K562 (cell line): Measurements from ENCODE around the gene GNA14. TPM values are rescaled to one million over a fixed set of nuclear protein-coding genes. Genes with fewer than 3 reads are reported as not detected.

Experiments
- ATAC-seq: fragments of 200-7000 bp; cut with Tn5 transposase; 3 replicates; pipeline ENCODE4 v1.9.1; 2020; ENCODE audit warnings: moderate library complexity
- BruUV-seq: library from RNA; stranded (reverse); fragments of 400-500 nt; replicated peaks from 2 replicates; lab custom pipeline; 2021; lab: Mats Ljungman, UMichigan
- CTCF ChIA-PET: fragments of 300-600 bp; formaldehyde crosslinking; extraction: SDS; loops from one replicate; lab custom pipeline; 2021; ENCODE audit warnings: low intra/inter-chr PET ratio; lab: Yijun Ruan, JAX
- POLR2A ChIA-PET: fragments of 300-600, 350-650 bp; sonication (Branson Sonifier 250); formaldehyde crosslinking; extraction: SDS; loops from one replicate; lab custom pipeline; 2021; ENCODE audit warnings: antibody characterized with exemption, inconsistent platforms; lab: Yijun Ruan, JAX
- DNase-seq, 4 experiments: peaks; one replicate each; pipeline versions ENCODE4 v3.0.0 to v3.0.0-alpha.2; 2011 to 2018; ENCODE audit warnings: low spot score in 3 of 4, mixed read lengths in 3 of 4; ENCODE audit errors: extremely low read depth in 1 of 4
- FAIRE-seq: peaks from 2 replicates; lab custom pipeline; 2011; peaks lifted over from hg19 to GRCh38; lab: Jason Lieb, UNC
- H2AFZ ChIP-seq: 2 replicates; pipeline ENCODE4 v1.6.0; 2011; ENCODE audit warnings: low read depth, low read length, control low read depth, inconsistent platforms
- H3K27ac ChIP-seq: fragments of 200-600 bp; 3 replicates; pipeline ENCODE4 v1.8.0; 2011; ENCODE audit warnings: low read depth, mild to moderate bottlenecking, control low read depth, inconsistent platforms, low read length, moderate library complexity, mixed read lengths; ENCODE audit errors: extremely low read depth
- H3K27me3 ChIP-seq, 2 experiments: fragments of 300-600 bp in 1 of 2; 2 replicates in 1 of 2; 3 replicates in 1 of 2; pipeline versions ENCODE4 v1.6.0 to v1.8.0; 2011; ENCODE audit warnings: inconsistent platforms in 2 of 2, low read length in 2 of 2, mild to moderate bottlenecking in 1 of 2, mixed read lengths in 1 of 2, moderate library complexity in 1 of 2; ENCODE audit not compliant: control insufficient read depth in 2 of 2, insufficient read depth in 2 of 2
- H3K36me3 ChIP-seq: fragments of 300-600 bp; 3 replicates; pipeline ENCODE4 v1.8.0; 2011; ENCODE audit warnings: mild to moderate bottlenecking, low read length, inconsistent platforms; ENCODE audit not compliant: control insufficient read depth, insufficient read depth
- H3K4me1 ChIP-seq, 2 experiments: fragments of 200-600 bp in 1 of 2; replicated peaks in 1 of 2; 2 replicates in 1 of 2; 3 replicates in 1 of 2; pipeline versions ENCODE4 v1.5.1 to v1.8.0; 2011; ENCODE audit warnings: inconsistent platforms in 2 of 2, low read length in 2 of 2, mild to moderate bottlenecking in 1 of 2, mixed read lengths in 1 of 2, moderate library complexity in 1 of 2; ENCODE audit not compliant: control insufficient read depth in 2 of 2, insufficient read depth in 2 of 2
- H3K4me2 ChIP-seq: 2 replicates; pipeline ENCODE4 v1.6.1; 2011; ENCODE audit warnings: low read length, control low read depth, inconsistent platforms, mixed read lengths; ENCODE audit not compliant: insufficient read depth
- H3K4me3 ChIP-seq: fragments of 200-600 bp; sonication (generic), shearing (Covaris generic); 2 replicates; pipeline ENCODE4 v1.5.1; 2016; ENCODE audit warnings: control low read depth, inconsistent platforms
- H3K79me2 ChIP-seq: fragments of 200-600 bp; 3 replicates; pipeline ENCODE4 v1.8.0; 2011; ENCODE audit warnings: low read length, inconsistent platforms; ENCODE audit not compliant: control insufficient read depth, insufficient read depth
- H3K9ac ChIP-seq, 2 experiments: 2 replicates each; pipeline versions ENCODE4 v1.6.0 to v1.6.1; 2011; ENCODE audit warnings: low read depth in 2 of 2, low read length in 2 of 2, control low read depth in 1 of 2, inconsistent platforms in 1 of 2, mild to moderate bottlenecking in 1 of 2, mixed read lengths in 1 of 2; ENCODE audit not compliant: insufficient read depth in 1 of 2
- H3K9me1 ChIP-seq: one replicate; pipeline ENCODE4 v1.6.0; 2011; ENCODE audit warnings: inconsistent platforms, mild to moderate bottlenecking, low read length, moderate library complexity; ENCODE audit not compliant: control insufficient read depth, insufficient read depth
- H3K9me3 ChIP-seq: replicated peaks from 2 replicates; pipeline ENCODE4 v1.5.1; 2011; ENCODE audit warnings: low read depth, low read length, inconsistent platforms; ENCODE audit not compliant: control insufficient read depth, insufficient read depth
- H4K20me1 ChIP-seq: replicated peaks from 2 replicates; pipeline ENCODE4 v1.6.1; 2011; ENCODE audit warnings: low read length, inconsistent platforms, mixed read lengths; ENCODE audit not compliant: control insufficient read depth, insufficient read depth
- ATF1 ChIP-seq, 2 experiments: fragments of 450-650 bp in 1 of 2; IDR thresholded peaks; 2 replicates each; pipeline ENCODE4 v1.6.1; 2016; ENCODE audit warnings: missing compliant biosample characterization in 1 of 2, missing genetic modification characterization in 1 of 2
- MBD1 ChIP-seq: fragments of 250-450 bp; sonication (Bioruptor Pico); IDR thresholded peaks from 2 replicates; pipeline ENCODE4 v1.8.0; 2022; ENCODE audit warnings: inconsistent platforms
- MXD1 ChIP-seq: fragments of 250-450 bp; sonication (Bioruptor Pico); IDR thresholded peaks from 2 replicates; pipeline ENCODE4 v1.8.0; 2021; ENCODE audit warnings: borderline replicate concordance, mild to moderate bottlenecking, moderate library complexity; ENCODE audit not compliant: poor library complexity, severe bottlenecking
- POU5F1 ChIP-seq: fragments of 150-350 bp; IDR thresholded peaks from 2 replicates; pipeline ENCODE4 v1.6.1; 2014; ENCODE audit warnings: borderline replicate concordance, low read length, low read depth, mild to moderate bottlenecking; ENCODE audit not compliant: partially characterized antibody
- SAP30 ChIP-seq: fragments of 200-600 bp; sonication (generic); IDR thresholded peaks from 2 replicates; pipeline ENCODE4 v1.6.1; 2012; ENCODE audit warnings: borderline replicate concordance, low read depth, mild to moderate bottlenecking, moderate library complexity, low read length, control low read depth, inconsistent platforms; ENCODE audit not compliant: insufficient read depth, poor library complexity, severe bottlenecking
- SMARCA4 ChIP-seq: fragments of 450-650 bp; IDR thresholded peaks from 2 replicates; pipeline ENCODE4 v1.6.1; 2016
- SPI1 ChIP-seq: IDR thresholded peaks from 2 replicates; pipeline ENCODE4 v1.6.1; 2011; ENCODE audit warnings: low read depth, low read length, control low read depth, borderline replicate concordance
- TAF1 ChIP-seq: IDR thresholded peaks from 2 replicates; pipeline ENCODE4 v1.6.1; 2011; ENCODE audit warnings: mild to moderate bottlenecking, low read length, moderate library complexity; ENCODE audit not compliant: insufficient read depth, control insufficient read depth, severe bottlenecking; ENCODE audit errors: extremely low read depth
- ZNF143 ChIP-seq: sonication (generic); formaldehyde crosslinking; IDR thresholded peaks from 2 replicates; pipeline ENCODE4 v1.9.0; 2022; ENCODE audit warnings: mild to moderate bottlenecking, missing genetic modification reagents
- ZNF551 ChIP-seq: fragments of 250-450 bp; sonication (Bioruptor Pico); IDR thresholded peaks from 2 replicates; pipeline ENCODE4 v1.5.0; 2021; ENCODE audit warnings: mild to moderate bottlenecking, moderate library complexity
- WGBS: fragments of 100-300 bp; shearing (Covaris generic); methylation state at CpG from one replicate; pipeline ENCODE4 v1.1.6; 2016; ENCODE audit warnings: low coverage, mixed read lengths; ENCODE audit not compliant: insufficient coverage; ENCODE audit errors: missing lambda C conversion rate; 5-methylcytosine and 5-hydroxymethylcytosine counted together
- in situ Hi-C: fragments of 300-500 bp; cut with MboI; formaldehyde crosslinking; loops from 4 replicates; pipeline ENCODE4 v1.15.0; 2018; ENCODE audit warnings: inconsistent platforms, mixed read lengths
- intact Hi-C: fragments of 100-400 bp; cut with micrococcal nuclease; formaldehyde crosslinking; loops from 2 replicates; pipeline ENCODE4 v1.14.2; 2022
- polyA plus RNA-seq, 8 experiments: library from polyadenylated mRNA; depleted of rRNA in 4 of 8; stranded (reverse) in 5 of 8; unstranded in 3 of 8; fragments of >200 nt; fragmentation: Nextera tagmentation in 2 of 8; fragmentation: Illumina TruSeq in 1 of 8; extraction: Ambion mirVana in 2 of 8; extraction: Trizol in 1 of 8; gene quantifications; 2 replicates each; pipeline versions ENCODE4 v1.2.1 to v1.2.3, GENCODE V29; 2011 to 2014; ENCODE audit warnings: inconsistent platforms in 1 of 8, missing spikeins in 1 of 8
- total RNA-seq, 7 experiments: library from RNA; depleted of rRNA in 6 of 7; stranded (reverse); fragments of >200 nt in 6 of 7; fragmentation: Illumina TruSeq in 2 of 7; extraction: Trizol in 2 of 7; gene quantifications; 2 replicates each; pipeline versions ENCODE4 v1.2.1 to v1.2.3, GENCODE V29; 2011 to 2021; ENCODE audit warnings: low replicate concordance in 1 of 7

The GNA14 gene
- total and polyA plus RNA-seq, 9 of the 15 experiments (the other 6 are each of a cell fraction or from before 2014, with no cell fraction given): 0.03 to 0.11 (median 0.03) TPM; not detected in 6

GRCh38 chr9:77562019-77562748 is 85.9 kb downstream of the GNA14 start:
- DNase-seq: no peak
- in situ Hi-C loops (no loop called here), intact Hi-C loops (no loop called here)
- Histone ChIP-seq H3K9me3 (no peaks in the 10 kb centered on the region), H3K27ac (no peak overlapping the region), H3K27me3 (no peaks in the 10 kb centered on the region), H4K20me1 (no peaks in the 10 kb centered on the region), H3K9ac (no peak overlapping the region), H3K36me3 (no peaks in the 10 kb centered on the region), H3K4me3 (no peak overlapping the region), H3K79me2 (no peaks in the 10 kb centered on the region), H3K4me1 (no peaks in the 10 kb centered on the region), H2AFZ (no peak overlapping the region), H3K4me2 (no peak overlapping the region), H3K9me1 (no peaks in the 10 kb centered on the region)
- ChIA-PET POLR2A (no interaction called here), CTCF (no interaction called here)
- TF ChIP-seq SMARCA4 (no peak), SPI1 (0 out of 2 replicates have a peak, but pooled peaks have one; percentile 24)
- no TSS peak for BruUV-seq
- no peak for ATAC-seq
- WGBS: 0% methylated on average over 6 of the region's 6 CpGs
- FAIRE-seq: no peak

GRCh38 chr9:77561331-77562018 is 86.6 kb downstream of the GNA14 start:
- FAIRE-seq: no peak
- no peaks in the 10 kb centered on the region for H3K9me1 ChIP-seq
- H3K9ac ChIP-seq: no peak overlapping the region
- no peaks in the 10 kb centered on the region for H3K9me3 ChIP-seq
- no peaks in the 10 kb centered on the region for H3K36me3 ChIP-seq
- in situ Hi-C loops (no loop called here), intact Hi-C loops (no loop called here)
- ChIA-PET CTCF (no interaction called here), POLR2A (no interaction called here)
- no peak for ATAC-seq
- no TSS peak for BruUV-seq
- H2AFZ ChIP-seq: no peak overlapping the region
- no peak overlapping the region for H3K4me2 ChIP-seq
- H4K20me1 ChIP-seq: no peaks in the 10 kb centered on the region
- no peak overlapping the region for H3K27ac ChIP-seq
- H3K4me3 ChIP-seq: no peak overlapping the region
- H3K27me3 ChIP-seq: no peaks in the 10 kb centered on the region
- H3K79me2 ChIP-seq: no peaks in the 10 kb centered on the region
- 0% methylated on average over 2 of the region's 2 CpGs for WGBS
- H3K4me1 ChIP-seq: no peaks in the 10 kb centered on the region
- no peak for DNase-seq
- no peak for TF ChIP-seq TAF1
- no peak for TF ChIP-seq ATF1 (CRISPR knock-in tag; IDR thresholded peaks at IDR 0.05)
- TF ChIP-seq ATF1 (tag; IDR thresholded peaks at IDR 0.05): no peak
- no peak for TF ChIP-seq POU5F1
- TF ChIP-seq MBD1 (CRISPR knock-in tag): no peak
- TF ChIP-seq ZNF551 (CRISPR knock-in tag): no peak
- no peak for TF ChIP-seq SAP30
- no peak for TF ChIP-seq ZNF143
- TF ChIP-seq MXD1: no peak
